IMR-90 (cell line): ENCODE data around the gene XPO6. TPM values are rescaled to one million over a fixed set of nuclear protein-coding genes. Genes with fewer than 3 reads are reported as not detected.

Source experiments
- ATAC-seq: fragments of 200-7000 bp; cut with Tn5 transposase; 2 replicates; pipeline ENCODE4 v1.9.1; 2020; ENCODE audit warnings: low read depth, mild to moderate bottlenecking, moderate library complexity
- BruUV-seq: library from RNA; stranded (reverse); fragments of 400-500 nt; replicated peaks from 2 replicates; lab custom pipeline; 2021; lab: Mats Ljungman, UMichigan
- CTCF ChIA-PET: fragments of 300-600 bp; formaldehyde crosslinking; extraction: SDS; loops from one replicate; lab custom pipeline; 2021; ENCODE audit warnings: antibody characterized with exemption; lab: Yijun Ruan, JAX
- POLR2A ChIA-PET: fragments of 300-600 bp; sonication (Branson Sonifier 250); formaldehyde crosslinking; loops from one replicate; lab custom pipeline; 2022; ENCODE audit warnings: antibody characterized with exemption; ENCODE audit not compliant: unreplicated experiment; lab: Charles Lee
- DNase-seq: peaks from one replicate; pipeline ENCODE4 v3.0.0; 2013
- H2AFZ ChIP-seq: replicated peaks from 2 replicates; pipeline ENCODE3; 2013; ENCODE audit warnings: low read length, mild to moderate bottlenecking; ENCODE audit not compliant: poor library complexity
- H2AK5ac ChIP-seq: 2 replicates; pipeline ENCODE4 v1.6.1; 2013; ENCODE audit warnings: low read depth, low read length, inconsistent platforms
- H2AK9ac ChIP-seq: replicated peaks from 2 replicates; pipeline ENCODE3; 2013; ENCODE audit warnings: mild to moderate bottlenecking, low read depth, low read length, moderate library complexity; ENCODE audit not compliant: poor library complexity
- H2BK120ac ChIP-seq: 2 replicates; pipeline ENCODE4 v1.6.1; 2013; ENCODE audit warnings: low read depth, low read length, inconsistent platforms
- H2BK15ac ChIP-seq: 3 replicates; pipeline ENCODE4 v1.6.1; 2013; ENCODE audit warnings: low read depth, low read length, inconsistent platforms
- H2BK20ac ChIP-seq: 2 replicates; pipeline ENCODE4 v1.6.1; 2013; ENCODE audit warnings: low read depth, mild to moderate bottlenecking, inconsistent platforms, low read length, moderate library complexity
- H2BK5ac ChIP-seq: 2 replicates; pipeline ENCODE4 v1.6.1; 2013; ENCODE audit warnings: mild to moderate bottlenecking, low read depth, low read length, inconsistent platforms; ENCODE audit not compliant: poor library complexity, severe bottlenecking
- H3K14ac ChIP-seq: replicated peaks from 2 replicates; pipeline ENCODE4 v1.6.1; 2013; ENCODE audit warnings: low read depth, low read length, inconsistent platforms
- H3K18ac ChIP-seq: 2 replicates; pipeline ENCODE4 v1.6.1; 2013; ENCODE audit warnings: low read depth, low read length, control low read depth
- H3K23ac ChIP-seq: 2 replicates; pipeline ENCODE4 v1.6.1; 2013; ENCODE audit warnings: low read depth, low read length, inconsistent platforms
- H3K27ac ChIP-seq: 2 replicates; pipeline ENCODE4 v1.5.1; 2013; ENCODE audit warnings: mild to moderate bottlenecking, control low read depth, low read length; ENCODE audit not compliant: insufficient read depth
- H3K27me3 ChIP-seq: 2 replicates; pipeline ENCODE4 v1.6.1; 2013; ENCODE audit warnings: low read length; ENCODE audit not compliant: control insufficient read depth, insufficient read depth
- H3K36me3 ChIP-seq: 2 replicates; pipeline ENCODE4 v1.6.1; 2013; ENCODE audit warnings: low read length, mixed read lengths; ENCODE audit not compliant: control insufficient read depth, insufficient read depth
- H3K4ac ChIP-seq: 2 replicates; pipeline ENCODE4 v1.6.1; 2013; ENCODE audit warnings: low read depth, low read length, inconsistent platforms
- H3K4me1 ChIP-seq: 2 replicates; pipeline ENCODE4 v1.6.1; 2013; ENCODE audit warnings: low read length, mixed read lengths; ENCODE audit not compliant: control insufficient read depth, insufficient read depth
- H3K4me2 ChIP-seq: 2 replicates; pipeline ENCODE4 v1.6.1; 2013; ENCODE audit warnings: low read depth, mild to moderate bottlenecking, control low read depth, low read length, moderate library complexity
- H3K4me3 ChIP-seq: 2 replicates; pipeline ENCODE4 v1.5.1; 2013; ENCODE audit warnings: low read depth, mild to moderate bottlenecking, control low read depth, low read length, moderate library complexity; ENCODE audit not compliant: insufficient read depth
- H3K56ac ChIP-seq: 2 replicates; pipeline ENCODE4 v1.6.1; 2013; ENCODE audit warnings: low read length, inconsistent platforms; ENCODE audit not compliant: insufficient read depth; ENCODE audit errors: extremely low read depth
- H3K79me1 ChIP-seq, 2 experiments: 2 replicates each; pipeline ENCODE4 v1.6.1; 2013; ENCODE audit warnings: low read length in 2 of 2, inconsistent platforms in 1 of 2, low read depth in 1 of 2
- H3K9ac ChIP-seq: 2 replicates; pipeline ENCODE4 v1.6.1; 2013; ENCODE audit warnings: low read depth, low read length, control low read depth
- H3K9me1 ChIP-seq: 2 replicates; pipeline ENCODE4 v1.6.1; 2013; ENCODE audit warnings: low read length, inconsistent platforms; ENCODE audit not compliant: insufficient read depth
- H3K9me3 ChIP-seq: 2 replicates; pipeline ENCODE4 v1.6.1; 2013; ENCODE audit warnings: low read length; ENCODE audit not compliant: control insufficient read depth, insufficient read depth
- H4K20me1 ChIP-seq: 2 replicates; pipeline ENCODE4 v1.6.1; 2013; ENCODE audit warnings: low read length, inconsistent platforms; ENCODE audit not compliant: insufficient read depth
- H4K5ac ChIP-seq: 2 replicates; pipeline ENCODE4 v1.6.1; 2013; ENCODE audit warnings: mild to moderate bottlenecking, low read depth, low read length, control low read depth
- H4K8ac ChIP-seq, 2 experiments: 2 replicates each; pipeline ENCODE4 v1.6.1; 2013; ENCODE audit warnings: low read depth in 2 of 2, low read length in 2 of 2, control low read depth in 1 of 2, inconsistent platforms in 1 of 2
- H4K91ac ChIP-seq: 2 replicates; pipeline ENCODE4 v1.6.1; 2013; ENCODE audit warnings: low read depth, low read length, inconsistent platforms; ENCODE audit not compliant: insufficient read depth
- BHLHE40 ChIP-seq: fragments of 150-350 bp; IDR thresholded peaks from 2 replicates; pipeline ENCODE4 v1.6.1; 2016; ENCODE audit warnings: mild to moderate bottlenecking, low read depth, low read length
- ELK1 ChIP-seq: fragments of 150-350 bp; IDR thresholded peaks from 2 replicates; pipeline ENCODE4 v1.6.1; 2016; ENCODE audit warnings: low read depth, mild to moderate bottlenecking, low read length, moderate library complexity, borderline replicate concordance
- FOS ChIP-seq: fragments of 150-350 bp; IDR thresholded peaks from 2 replicates; pipeline ENCODE4 v1.6.1; 2016; ENCODE audit warnings: low read depth, low read length
- MAFK ChIP-seq: IDR thresholded peaks from 2 replicates; pipeline ENCODE4 v1.6.1; 2012; ENCODE audit warnings: low read depth, low read length, improper control_type of control experiment
- MAZ ChIP-seq: IDR thresholded peaks from 2 replicates; pipeline ENCODE4 v1.6.1; 2012; ENCODE audit warnings: low read depth, mild to moderate bottlenecking, low read length, improper control_type of control experiment, moderate library complexity, borderline replicate concordance
- NFE2L2 ChIP-seq: fragments of 150-350 bp; IDR thresholded peaks from 2 replicates; pipeline ENCODE4 v1.6.1; 2016; ENCODE audit warnings: low read depth, mild to moderate bottlenecking, low read length
- RAD21 ChIP-seq: IDR thresholded peaks from 2 replicates; pipeline ENCODE4 v1.6.1; 2012; ENCODE audit warnings: low read length, improper control_type of control experiment
- RFX5 ChIP-seq: IDR thresholded peaks from 2 replicates; pipeline ENCODE4 v1.8.0; 2012; ENCODE audit warnings: low read depth, mild to moderate bottlenecking, low read length, moderate library complexity
- SMC3 ChIP-seq: fragments of 150-350 bp; IDR thresholded peaks from 2 replicates; pipeline ENCODE4 v1.6.1; 2016; ENCODE audit warnings: low read depth, mild to moderate bottlenecking, antibody characterized with exemption, low read length, moderate library complexity
- WGBS, 2 experiments: methylation state at CpG; one replicate each; pipeline versions ENCODE4 v1.1.5 to v1.1.7; 2013; ENCODE audit warnings: missing lambda C conversion rate in 2 of 2; ENCODE audit not compliant: insufficient read length in 1 of 2; ENCODE audit errors: extremely low coverage in 2 of 2; 5-methylcytosine and 5-hydroxymethylcytosine counted together
- dilution Hi-C: fragments of 300-500 bp; cut with HindIII; formaldehyde crosslinking; loops from one replicate; pipeline ENCODE4 v1.14.3; 2018; ENCODE audit warnings: low sequenced_read_pairs; ENCODE audit not compliant: unreplicated experiment
- in situ Hi-C: fragments of 300-500 bp; cut with MboI; formaldehyde crosslinking; loops from 3 replicates; pipeline ENCODE4 v1.14.3; 2019; ENCODE audit warnings: low sequenced_read_pairs, inconsistent platforms, mixed read lengths
- intact Hi-C: fragments of 100-400 bp; cut with micrococcal nuclease; formaldehyde crosslinking; loops from 2 replicates; pipeline ENCODE4 v1.10.0; 2022
- polyA plus RNA-seq, 3 experiments: library from polyadenylated mRNA; depleted of rRNA; stranded (reverse); fragments of >200 nt; gene quantifications; 2 replicates each; pipeline ENCODE4 v1.2.3, GENCODE V29; 2012; ENCODE audit warnings: low replicate concordance in 1 of 3
- total RNA-seq: library from RNA; depleted of rRNA; stranded (reverse); fragments of >200 nt; gene quantifications from 2 replicates; pipeline ENCODE4 v1.2.3, GENCODE V29; 2012
- TF ChIP-seq, protein P1 (sequence below): conservative IDR thresholded peaks from 2 replicates; pipeline ENCODE4 v1.5.1; 2012; ENCODE audit warnings: mild to moderate bottlenecking, low read depth, low read length, improper control_type of control experiment

Gene XPO6
- total and polyA plus RNA-seq, 2 of the 4 experiments (the other 2 are of a cell fraction): 108 to 184 TPM

- DNase-seq (no peak), ATAC-seq (no peak)
- Histone ChIP-seq H3K9me3 (no peaks in the 10 kb centered on the region), H3K23ac (no peak overlapping the region), H3K4me1 (no peaks in the 10 kb centered on the region), H2AK5ac (no peak overlapping the region), H3K4me3 (no peak overlapping the region), H4K91ac (no peak overlapping the region), H3K56ac (no peak overlapping the region), H2AFZ (no peak overlapping the region), H2BK15ac (no peak overlapping the region), H4K5ac (no peak overlapping the region), H2BK5ac (no peak overlapping the region), H2BK20ac (no peak overlapping the region), H4K8ac (no peak overlapping the region), H3K27me3 (peaks cover 74% of the 10 kb centered on the region), H3K79me1 (no peaks in the 10 kb centered on the region), H3K9me1 (no peaks in the 10 kb centered on the region), H3K36me3 (no peaks in the 10 kb centered on the region), H3K18ac (no peak overlapping the region), H3K9ac (no peak overlapping the region), H3K27ac (no peak overlapping the region), H3K4me2 (no peak overlapping the region), H3K14ac (no peak overlapping the region), H2AK9ac (peak overlapping the region; percentile 23), H4K20me1 (no peaks in the 10 kb centered on the region), H3K4ac (no peak overlapping the region), H2BK120ac (no peak overlapping the region)
- dilution Hi-C loops: no loop called here
- intact Hi-C loops: no loop called here
- no TSS peak for BruUV-seq
- TF ChIP-seq NFE2L2: no peak
- no peak for TF ChIP-seq FOS
- no peak for TF ChIP-seq MAZ
- TF ChIP-seq ELK1: no peak
- TF ChIP-seq RFX5: no peak
- no peak for TF ChIP-seq BHLHE40
- no peak for TF ChIP-seq MAFK
- TF ChIP-seq SMC3: no peak
- TF ChIP-seq, protein P1, sequence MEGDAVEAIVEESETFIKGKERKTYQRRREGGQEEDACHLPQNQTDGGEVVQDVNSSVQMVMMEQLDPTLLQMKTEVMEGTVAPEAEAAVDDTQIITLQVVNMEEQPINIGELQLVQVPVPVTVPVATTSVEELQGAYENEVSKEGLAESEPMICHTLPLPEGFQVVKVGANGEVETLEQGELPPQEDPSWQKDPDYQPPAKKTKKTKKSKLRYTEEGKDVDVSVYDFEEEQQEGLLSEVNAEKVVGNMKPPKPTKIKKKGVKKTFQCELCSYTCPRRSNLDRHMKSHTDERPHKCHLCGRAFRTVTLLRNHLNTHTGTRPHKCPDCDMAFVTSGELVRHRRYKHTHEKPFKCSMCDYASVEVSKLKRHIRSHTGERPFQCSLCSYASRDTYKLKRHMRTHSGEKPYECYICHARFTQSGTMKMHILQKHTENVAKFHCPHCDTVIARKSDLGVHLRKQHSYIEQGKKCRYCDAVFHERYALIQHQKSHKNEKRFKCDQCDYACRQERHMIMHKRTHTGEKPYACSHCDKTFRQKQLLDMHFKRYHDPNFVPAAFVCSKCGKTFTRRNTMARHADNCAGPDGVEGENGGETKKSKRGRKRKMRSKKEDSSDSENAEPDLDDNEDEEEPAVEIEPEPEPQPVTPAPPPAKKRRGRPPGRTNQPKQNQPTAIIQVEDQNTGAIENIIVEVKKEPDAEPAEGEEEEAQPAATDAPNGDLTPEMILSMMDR: no peak
- TF ChIP-seq RAD21: no peak
- ChIA-PET POLR2A (no interaction called here), CTCF (interaction anchor here (1.0 kb wide), 1 partner anchor 88 kb away, joined by 3 read pairs; no protein-coding TSS in a partner anchor)
- WGBS, 2 experiments: 8% methylated on average over 4 of the region's 12 CpGs; no CpG with 5 or more reads in 1 of the 2 experiments
- in situ Hi-C loops: loop anchor here (10.0 kb wide), 1 partner anchor 275 kb away; no protein-coding TSS in a partner anchor
These were observed 151.8 kb downstream of the XPO6 start for GRCh38 chr16:28059841-28060575.
